Natural killer cell (primary cell): ENCODE measurements around the gene UHRF2. TPM values are rescaled to one million over a fixed set of nuclear protein-coding genes. Genes with fewer than 3 reads are reported as not detected.

Experiments
- ATAC-seq, 3 donors: fragments of 150-1000 bp in 2 of 3; fragments of 200-7000 bp in 1 of 3; cut with Tn5 transposase; 1 replicate in 1 of 3; 2 replicates in 2 of 3; pipeline ENCODE4 v1.10.0; 2021; ENCODE audit warnings: mild to moderate bottlenecking in 2 of 3, moderate library complexity in 2 of 3
- DNase-seq, 2 donors: peaks; one replicate each; pipeline versions ENCODE4 v3.0.0 to v3.0.0-alpha.2; 2013 to 2021; ENCODE audit warnings: mixed read lengths in 1 of 2
- H3K27ac ChIP-seq: one replicate; pipeline ENCODE4 v1.5.1; 2013; ENCODE audit warnings: mild to moderate bottlenecking, low read length
- H3K27me3 ChIP-seq: one replicate; pipeline ENCODE4 v1.6.1; 2013; ENCODE audit warnings: low read length; ENCODE audit not compliant: control insufficient read depth, insufficient read depth
- H3K36me3 ChIP-seq: one replicate; pipeline ENCODE4 v1.6.1; 2013; ENCODE audit warnings: low read length; ENCODE audit not compliant: control insufficient read depth, insufficient read depth
- H3K4me1 ChIP-seq: one replicate; pipeline ENCODE4 v1.6.1; 2013; ENCODE audit warnings: low read length; ENCODE audit not compliant: control insufficient read depth, insufficient read depth
- H3K4me3 ChIP-seq: one replicate; pipeline ENCODE4 v1.5.1; 2013; ENCODE audit warnings: low read length
- H3K9me3 ChIP-seq: one replicate; pipeline ENCODE4 v1.6.1; 2013; ENCODE audit warnings: low read length; ENCODE audit not compliant: control insufficient read depth, insufficient read depth
- H3K27ac Mint-ChIP-seq, 2 donors: one replicate each; pipeline ENCODE4 v1.8.0; 2022; ENCODE audit warnings: mild to moderate bottlenecking in 2 of 2, mixed read lengths in 2 of 2, moderate library complexity in 1 of 2
- H3K27me3 Mint-ChIP-seq, 2 donors: one replicate each; pipeline ENCODE4 v1.8.0; 2022; ENCODE audit warnings: low read depth in 2 of 2, mixed read lengths in 2 of 2
- H3K36me3 Mint-ChIP-seq: one replicate; pipeline ENCODE4 v1.8.0; 2022; ENCODE audit warnings: mixed read lengths
- H3K4me1 Mint-ChIP-seq, 2 donors: one replicate each; pipeline ENCODE4 v1.8.0; 2022; ENCODE audit warnings: mixed read lengths in 2 of 2
- H3K4me3 Mint-ChIP-seq: one replicate; pipeline ENCODE4 v1.8.0; 2022; ENCODE audit warnings: mild to moderate bottlenecking, moderate library complexity, mixed read lengths
- H3K9me3 Mint-ChIP-seq, 2 donors: one replicate each; pipeline ENCODE4 v1.8.0; 2022; ENCODE audit warnings: mixed read lengths in 2 of 2
- CTCF ChIP-seq: fragments of 200-600 bp; IDR thresholded peaks from one replicate; pipeline ENCODE4 v1.8.0; 2022; ENCODE audit warnings: antibody characterized with exemption
- WGBS: methylation state at CpG from one replicate; pipeline ENCODE4 v1.1.7; 2013; ENCODE audit warnings: missing lambda C conversion rate; ENCODE audit not compliant: insufficient coverage; 5-methylcytosine and 5-hydroxymethylcytosine counted together
- intact Hi-C: fragments of 100-400 bp; cut with micrococcal nuclease; formaldehyde crosslinking; loops from one replicate; pipeline ENCODE4 v1.14.2; 2022
- total RNA-seq, 4 donors: library from RNA; stranded (reverse); fragments of 120-200 nt in 1 of 4; gene quantifications; one replicate each; pipeline versions ENCODE4 v1.2.3 to v1.2.4, GENCODE V29; 2013 to 2022

UHRF2 gene
- total RNA-seq, 3 donors from 2014 or later (not counting 1 experiment from before 2014, with no cell fraction given), result 118 to 130 (median 120) TPM

- intact Hi-C loops, result no loop called here
- WGBS, result no CpG with 5 or more reads among the region's 1 CpG
- Histone ChIP-seq H3K4me3 (no peak overlapping the region), H3K36me3 (peaks cover 61% of the 10 kb centered on the region), H3K9me3 (no peaks in the 10 kb centered on the region), H3K4me1 (no peaks in the 10 kb centered on the region), H3K27me3 (no peaks in the 10 kb centered on the region), H3K27ac (no peak overlapping the region)
- no peak for TF ChIP-seq CTCF
- Mint-ChIP-seq H3K27me3 (no peaks in the 10 kb centered on the region), H3K27ac (peak overlapping the region in 1 of 2 donors; percentile 30), H3K36me3 (peaks cover 5% of the 10 kb centered on the region), H3K9me3 (no peaks in the 10 kb centered on the region), H3K4me1 (peaks cover 0 to 12% of the 10 kb centered on the region in 2 donors), H3K4me3 (no peak overlapping the region)
- DNase-seq, result no peak
- ATAC-seq, result no peak
Observed at GRCh38 chr9:6498982-6499381, 86.0 kb downstream of the UHRF2 start.

DNA sequence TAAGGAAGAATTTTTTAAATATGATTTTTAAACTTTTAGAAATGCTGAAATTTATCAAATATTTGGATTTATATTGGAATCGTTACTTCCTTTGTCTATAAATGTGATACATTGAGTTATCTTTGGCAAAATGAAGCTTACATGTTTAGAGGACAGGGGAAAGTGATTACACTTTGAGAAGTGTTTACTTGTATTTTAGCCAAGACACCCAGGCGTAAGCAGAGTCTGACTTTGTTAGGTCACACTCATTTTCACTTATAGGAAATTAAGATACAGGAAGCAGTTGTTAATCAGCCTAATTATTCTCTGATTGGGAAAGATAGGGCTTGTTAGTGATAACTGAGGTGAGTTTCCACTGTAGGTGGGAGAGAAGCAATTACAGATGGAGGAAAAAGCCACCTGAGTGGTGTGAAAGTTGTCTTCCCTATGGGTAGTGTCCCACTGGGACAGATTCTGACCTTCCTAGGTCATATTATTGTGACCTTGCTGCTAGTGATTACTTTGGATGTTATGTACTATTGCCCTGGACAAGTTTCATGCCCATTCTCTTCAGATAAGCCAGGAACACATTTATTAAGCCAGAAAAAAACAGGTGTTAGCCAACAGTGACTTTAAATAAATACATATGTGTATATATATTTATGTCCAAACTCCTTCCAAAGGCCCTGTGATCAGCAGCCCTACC lies 88.7 kb downstream of the UHRF2 start:
- DNase-seq, result no peak
- 100% methylated on average over 2 of the region's 2 CpGs for WGBS
- no peak for ATAC-seq
- no peak overlapping the region for H3K4me3 ChIP-seq
- no peaks in the 10 kb centered on the region for H3K9me3 Mint-ChIP-seq
- no peak overlapping the region for H3K27ac ChIP-seq
- H3K27me3 Mint-ChIP-seq, result no peaks in the 10 kb centered on the region
- peaks cover 0 to 5% of the 10 kb centered on the region in 2 donors for H3K4me1 Mint-ChIP-seq
- H3K9me3 ChIP-seq, result no peaks in the 10 kb centered on the region
- H3K27me3 ChIP-seq, result no peaks in the 10 kb centered on the region
- intact Hi-C loops, result no loop called here
- H3K4me3 Mint-ChIP-seq, result no peak overlapping the region
- peaks cover 75% of the 10 kb centered on the region for H3K36me3 ChIP-seq
- H3K4me1 ChIP-seq, result no peaks in the 10 kb centered on the region
- peaks cover 12% of the 10 kb centered on the region for H3K36me3 Mint-ChIP-seq
- TF ChIP-seq CTCF, result no peak
- H3K27ac Mint-ChIP-seq, result peak overlapping the region; percentile 2 to 53

GRCh38 chr9:6502399-6502798 lies 89.4 kb downstream of the UHRF2 start:
- Mint-ChIP-seq H3K27ac (peak overlapping the region in 1 of 2 donors; percentile 53), H3K4me3 (no peak overlapping the region), H3K36me3 (peaks cover 15% of the 10 kb centered on the region), H3K27me3 (no peaks in the 10 kb centered on the region), H3K9me3 (no peaks in the 10 kb centered on the region), H3K4me1 (no peaks in the 10 kb centered on the region)
- WGBS, result 100% methylated on average over 2 of the region's 3 CpGs
- DNase-seq (no peak), ATAC-seq (no peak)
- intact Hi-C loops, result no loop called here
- H3K4me1 ChIP-seq, result no peaks in the 10 kb centered on the region
- H3K27me3 ChIP-seq, result no peaks in the 10 kb centered on the region
- no peak for TF ChIP-seq CTCF
- no peak overlapping the region for H3K27ac ChIP-seq
- H3K9me3 ChIP-seq, result no peaks in the 10 kb centered on the region
- peaks cover 71% of the 10 kb centered on the region for H3K36me3 ChIP-seq
- no peak overlapping the region for H3K4me3 ChIP-seq

GRCh38 chr9:6506571-6506970 lies 93.6 kb downstream of the UHRF2 start:
- no peak for TF ChIP-seq CTCF
- Histone ChIP-seq H3K9me3 (no peaks in the 10 kb centered on the region), H3K4me1 (no peaks in the 10 kb centered on the region), H3K27me3 (no peaks in the 10 kb centered on the region), H3K4me3 (no peak overlapping the region), H3K27ac (no peak overlapping the region), H3K36me3 (peaks cover 53% of the 10 kb centered on the region)
- no peak for ATAC-seq
- H3K4me1 Mint-ChIP-seq, result peaks cover 16% of the 10 kb centered on the region in 2 donors
- no peaks in the 10 kb centered on the region for H3K27me3 Mint-ChIP-seq
- peaks cover 15% of the 10 kb centered on the region for H3K36me3 Mint-ChIP-seq
- no peak overlapping the region for H3K27ac Mint-ChIP-seq
- intact Hi-C loops, result no loop called here
- 100% methylated on average over 1 of the region's 2 CpGs for WGBS
- DNase-seq, result no peak
- H3K9me3 Mint-ChIP-seq, result no peaks in the 10 kb centered on the region
- no peak overlapping the region for H3K4me3 Mint-ChIP-seq
